OCI-LY3 (cell line): ENCODE data around the gene CYTH4.
"Not testable (repeated sequence)": the region's sequence is repeated elsewhere in the genome, so short reads cannot be mapped to it uniquely, and the experiment has no call there.

Experiments used
- H2AFZ ChIP-seq: fragments of 200-600, 300-600 bp; shearing (Covaris generic); 2 replicates; pipeline ENCODE4 v1.6.0; 2014; ENCODE audit warnings: antibody characterized with exemption, low read depth, low read length
- H3K27ac ChIP-seq: fragments of 200-600, 300-600 bp; sonication (generic); 2 replicates; pipeline ENCODE4 v1.5.1; 2014; ENCODE audit warnings: mild to moderate bottlenecking, low read length, moderate library complexity, mixed read lengths
- H3K27me3 ChIP-seq: fragments of 200-600, 300-600 bp; sonication (generic); 2 replicates; pipeline ENCODE4 v1.6.1; 2014; ENCODE audit warnings: low read depth, low read length, mixed read lengths
- H3K36me3 ChIP-seq: fragments of 200-600, 300-600 bp; sonication (generic); replicated peaks from 2 replicates; pipeline ENCODE3; 2014; ENCODE audit warnings: low read depth, low read length, mixed read lengths
- H3K4me1 ChIP-seq: fragments of 300-600, 200-600 bp; sonication (generic); 2 replicates; pipeline ENCODE4 v1.6.1; 2014; ENCODE audit warnings: low read length, mixed read lengths
- H3K4me2 ChIP-seq: fragments of 200-600, 300-600 bp; sonication (generic); 2 replicates; pipeline ENCODE4 v1.6.1; 2014; ENCODE audit warnings: low read length, mixed read lengths
- H3K4me3 ChIP-seq: fragments of 300-600, 200-600 bp; sonication (generic); 2 replicates; pipeline ENCODE4 v1.5.1; 2014; ENCODE audit warnings: antibody characterized with exemption, mild to moderate bottlenecking, low read length, moderate library complexity
- H3K79me2 ChIP-seq: fragments of 300-600, 200-600 bp; shearing (Covaris generic); 2 replicates; pipeline ENCODE4 v1.6.1; 2014; ENCODE audit warnings: mild to moderate bottlenecking, low read length, mixed read lengths
- H3K9ac ChIP-seq: fragments of 300-600, 200-600 bp; shearing (Covaris generic); 2 replicates; pipeline ENCODE4 v1.6.0; 2014; ENCODE audit warnings: mild to moderate bottlenecking, low read length, moderate library complexity
- H3K9me3 ChIP-seq: fragments of 200-600, 300-600 bp; shearing (Covaris generic); 2 replicates; pipeline ENCODE4 v1.6.1; 2014; ENCODE audit warnings: low read length, mixed read lengths; ENCODE audit not compliant: insufficient read depth
- H4K20me1 ChIP-seq: fragments of 200-600, 300-600 bp; sonication (generic); 2 replicates; pipeline ENCODE4 v1.6.1; 2016; ENCODE audit warnings: low read length, mixed read lengths; ENCODE audit not compliant: insufficient read depth
- CTCF ChIP-seq: fragments of 200-600, 300-600 bp; sonication (generic); IDR thresholded peaks from 2 replicates; pipeline ENCODE4 v1.5.1; 2014; ENCODE audit warnings: antibody characterized with exemption, low read length, low read depth
- EZH2phosphoT487 ChIP-seq: fragments of 200-600 bp; shearing (Covaris generic); IDR thresholded peaks from 2 replicates; pipeline ENCODE4 v1.6.1; 2018; ENCODE audit warnings: antibody characterized with exemption, mixed run types, low read depth

CYTH4 gene

GRCh38 chr22:37325039-37325395 is 42.7 kb downstream of the CYTH4 start:
- Histone ChIP-seq H3K27ac (no peak overlapping the region), H3K36me3 (no peaks in the 10 kb centered on the region), H3K4me1 (no peaks in the 10 kb centered on the region), H3K9ac (no peak overlapping the region), H2AFZ (no peak overlapping the region), H3K79me2 (no peaks in the 10 kb centered on the region), H4K20me1 (no peaks in the 10 kb centered on the region), H3K9me3 (no peaks in the 10 kb centered on the region), H3K27me3 (peaks cover 56% of the 10 kb centered on the region), H3K4me3 (no peak overlapping the region), H3K4me2 (no peak overlapping the region)
- no peak for TF ChIP-seq CTCF
- TF ChIP-seq EZH2phosphoT487 = no peak

GRCh38 chr22:37326726-37327125 is 44.4 kb downstream of the CYTH4 start:
- peaks cover 47% of the 10 kb centered on the region for H3K27me3 ChIP-seq

GRCh38 chr22:37328017-37328416 is 45.7 kb downstream of the CYTH4 start:
- Histone ChIP-seq H3K4me1 (peaks cover 19% of the 10 kb centered on the region), H3K4me3 (no peak overlapping the region), H3K79me2 (no peaks in the 10 kb centered on the region), H3K36me3 (no peaks in the 10 kb centered on the region), H3K9ac (no peak overlapping the region), H3K27me3 (peaks cover 39% of the 10 kb centered on the region), H4K20me1 (no peaks in the 10 kb centered on the region), H3K27ac (no peak overlapping the region), H3K9me3 (no peaks in the 10 kb centered on the region), H3K4me2 (no peak overlapping the region), H2AFZ (no peak overlapping the region)
- no peak for TF ChIP-seq CTCF
- no peak for TF ChIP-seq EZH2phosphoT487

More at GRCh38 chr22:37326726-37327125, 44.4 kb downstream of the CYTH4 start:
- no peaks in the 10 kb centered on the region for H3K9me3 ChIP-seq
- H4K20me1 ChIP-seq = no peaks in the 10 kb centered on the region
- H3K9ac ChIP-seq = no peak overlapping the region
- H3K36me3 ChIP-seq = no peaks in the 10 kb centered on the region
- no peak overlapping the region for H3K27ac ChIP-seq
- TF ChIP-seq EZH2phosphoT487 (no peak), CTCF (no peak)
- peaks cover 11% of the 10 kb centered on the region for H3K4me1 ChIP-seq
- H3K79me2 ChIP-seq = no peaks in the 10 kb centered on the region
- H3K4me2 ChIP-seq = no peak overlapping the region
- no peak overlapping the region for H3K4me3 ChIP-seq
- no peak overlapping the region for H2AFZ ChIP-seq

DNA sequence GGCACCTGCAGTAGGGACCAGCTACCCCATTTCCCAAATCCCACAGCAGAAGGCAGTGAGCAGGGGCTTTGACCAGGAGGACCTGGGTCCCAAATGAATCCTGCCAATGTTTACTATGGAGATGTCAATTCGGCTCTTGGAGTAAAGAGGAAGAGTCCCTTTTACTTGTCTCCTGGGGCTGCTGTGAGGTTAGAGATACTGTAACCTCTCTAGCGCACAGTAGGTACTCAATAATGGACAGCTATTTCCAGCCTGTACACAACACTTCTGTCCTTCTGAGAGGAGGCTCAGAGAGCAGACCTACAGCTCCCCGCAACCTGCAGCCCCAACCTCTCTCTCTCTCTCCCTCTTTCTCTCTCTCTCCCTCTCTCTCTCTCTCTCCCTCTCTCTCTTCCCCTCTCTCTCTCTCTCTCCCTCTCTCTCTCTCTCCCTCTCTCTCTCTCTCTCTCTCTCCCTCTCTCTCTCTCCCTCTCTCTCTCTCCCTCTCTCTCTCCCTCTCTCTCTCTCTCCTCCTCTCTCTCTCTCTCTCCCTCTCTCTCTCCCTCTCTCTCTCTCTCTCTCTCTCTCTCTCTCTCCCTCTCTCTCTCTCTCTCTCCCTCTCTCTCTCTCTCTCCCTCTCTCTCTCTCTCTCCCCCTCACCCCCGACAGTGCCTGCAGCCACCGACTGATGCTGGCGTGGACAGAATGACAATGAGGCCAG is 46.4 kb downstream of the CYTH4 start:
- Histone ChIP-seq H3K27me3 (peaks cover 34% of the 10 kb centered on the region), H3K4me1 (peaks cover 19% of the 10 kb centered on the region)
- H3K9ac ChIP-seq = not testable (repeated sequence)

More for the DNA sequence above, 46.4 kb downstream of the CYTH4 start:
- H4K20me1 ChIP-seq, H3K4me2 ChIP-seq, H3K27ac ChIP-seq, H3K79me2 ChIP-seq, H3K4me3 ChIP-seq, H3K36me3 ChIP-seq, H3K9me3 ChIP-seq, H2AFZ ChIP-seq: not testable (repeated sequence)
